ENCODE results near the gene STYXL1.

Gene STYXL1

GRCh38 chr7:75993689-75994387 lies 54.0 kb downstream of the STYXL1 start:
- DNase-seq (ENCODE audit: low read depth, low spot score) = no peak

GRCh38 chr7:75992083-75992755 lies 55.6 kb downstream of the STYXL1 start:
- DNase-seq (ENCODE audit: low read depth, low spot score) = no peak

GRCh38 chr7:75991531-75992082 lies 56.2 kb downstream of the STYXL1 start:
- DNase-seq (ENCODE audit: low read depth, low spot score) = no peak

GRCh38 chr7:75989500-75990388 lies 58.1 kb downstream of the STYXL1 start:
- no peak for DNase-seq (ENCODE audit: low read depth, low spot score)

GRCh38 chr7:75988568-75989499 lies 59.0 kb downstream of the STYXL1 start:
- no peak for DNase-seq (ENCODE audit: low read depth, low spot score)

- DNase-seq (ENCODE audit: low read depth, low spot score) = no peak
These were observed 59.8 kb downstream of the STYXL1 start for GRCh38 chr7:75987805-75988567.

GRCh38 chr7:75987026-75987804 lies 60.6 kb downstream of the STYXL1 start:
- no peak for DNase-seq (ENCODE audit: low read depth, low spot score)

GRCh38 chr7:75986147-75986781 lies 61.5 kb downstream of the STYXL1 start:
- DNase-seq (ENCODE audit: low read depth, low spot score) = no peak

- no peak for DNase-seq (ENCODE audit: low read depth, low spot score)
These were observed 62.2 kb downstream of the STYXL1 start for GRCh38 chr7:75985518-75986146.

- no peak for DNase-seq (ENCODE audit: low read depth, low spot score)
These were observed 62.7 kb downstream of the STYXL1 start for GRCh38 chr7:75985009-75985517.

- no peak for DNase-seq (ENCODE audit: low read depth, low spot score)
These were observed 63.4 kb downstream of the STYXL1 start for GRCh38 chr7:75984130-75985008.

GRCh38 chr7:75983471-75984129 lies 64.2 kb downstream of the STYXL1 start:
- no peak for DNase-seq (ENCODE audit: low read depth, low spot score)

GRCh38 chr7:75982306-75983064 lies 65.3 kb downstream of the STYXL1 start:
- no peak for DNase-seq (ENCODE audit: low read depth, low spot score)

GRCh38 chr7:75981453-75982305 lies 66.1 kb downstream of the STYXL1 start:
- no peak for DNase-seq (ENCODE audit: low read depth, low spot score)

GRCh38 chr7:75981203-75981452 lies 66.7 kb downstream of the STYXL1 start:
- DNase-seq (ENCODE audit: low read depth, low spot score) = no peak

Data from brain pericyte (primary cell).